ENCODE results near the gene SH3BP4.

SH3BP4 gene

GRCh38 chr2:234945339-234945873 is 6.4 kb upstream of the SH3BP4 start:
- DNase-seq: no peak

DNA sequence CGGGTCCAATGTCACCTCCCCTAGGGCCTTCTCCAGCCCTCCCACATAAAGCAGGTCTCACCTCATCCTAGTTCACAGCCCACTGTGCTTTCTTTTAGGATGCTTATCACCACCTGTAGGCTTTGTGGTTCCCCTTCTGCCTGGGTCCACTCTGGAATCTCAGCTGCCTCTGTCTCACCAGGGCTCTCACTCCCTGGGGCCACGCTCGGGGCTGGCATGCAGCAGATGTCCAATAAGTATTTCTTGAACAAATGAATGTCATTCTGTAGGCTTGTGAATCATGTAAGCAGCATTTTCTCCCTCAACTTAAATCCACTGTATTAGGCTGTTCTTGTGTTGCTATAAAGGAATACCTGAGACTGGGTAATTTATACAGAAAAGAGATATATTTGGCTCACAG is 4.3 kb upstream of the SH3BP4 start:
- no peak for DNase-seq

DNA sequence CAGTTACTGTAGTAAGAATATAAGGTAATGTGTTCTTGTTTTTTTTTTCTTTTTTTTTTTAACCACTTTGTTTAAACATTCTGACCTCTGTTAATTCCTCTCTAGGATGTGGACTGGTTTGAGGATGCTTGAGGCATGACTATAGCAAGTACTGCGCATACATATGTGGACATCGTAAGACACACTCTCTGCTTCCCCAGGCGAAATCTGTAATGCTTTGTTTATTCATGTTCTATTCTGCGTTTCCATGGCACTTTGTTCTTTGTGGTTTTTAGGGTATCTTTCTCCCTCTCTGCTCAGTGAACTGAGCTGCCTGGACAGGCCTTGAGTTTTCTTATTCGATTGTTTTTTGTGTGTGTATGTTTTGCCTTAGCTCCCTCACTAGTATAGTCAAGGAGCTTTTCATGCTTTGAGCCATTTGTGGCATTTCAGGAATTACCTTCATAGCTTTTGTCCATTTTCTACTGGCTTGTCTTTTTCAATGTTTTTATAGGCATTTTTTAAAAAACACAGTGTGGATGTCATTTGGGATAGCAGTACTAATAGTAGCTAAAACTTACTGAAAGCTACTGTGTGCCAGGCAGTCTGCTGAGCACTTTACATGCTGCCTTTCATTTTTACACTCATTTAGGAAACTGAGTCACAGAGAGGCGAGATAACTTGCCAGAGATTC is 1.9 kb upstream of the SH3BP4 start:
- no peak for DNase-seq

DNA sequence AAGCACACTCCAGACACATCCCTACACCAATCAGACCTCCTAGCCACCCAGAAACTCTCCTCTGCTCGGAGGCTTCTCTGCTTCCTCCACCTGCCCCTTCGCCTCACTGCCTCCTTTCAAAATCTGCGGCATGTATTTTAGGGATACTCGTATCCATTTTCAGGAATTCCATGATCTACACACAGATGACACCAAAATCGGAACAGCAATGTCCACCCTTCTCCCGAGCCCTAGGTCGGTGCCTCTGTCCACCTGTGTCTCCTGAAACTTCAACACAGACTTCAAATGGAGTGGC is 1.4 kb upstream of the SH3BP4 start:
- DNase-seq: no peak

DNA sequence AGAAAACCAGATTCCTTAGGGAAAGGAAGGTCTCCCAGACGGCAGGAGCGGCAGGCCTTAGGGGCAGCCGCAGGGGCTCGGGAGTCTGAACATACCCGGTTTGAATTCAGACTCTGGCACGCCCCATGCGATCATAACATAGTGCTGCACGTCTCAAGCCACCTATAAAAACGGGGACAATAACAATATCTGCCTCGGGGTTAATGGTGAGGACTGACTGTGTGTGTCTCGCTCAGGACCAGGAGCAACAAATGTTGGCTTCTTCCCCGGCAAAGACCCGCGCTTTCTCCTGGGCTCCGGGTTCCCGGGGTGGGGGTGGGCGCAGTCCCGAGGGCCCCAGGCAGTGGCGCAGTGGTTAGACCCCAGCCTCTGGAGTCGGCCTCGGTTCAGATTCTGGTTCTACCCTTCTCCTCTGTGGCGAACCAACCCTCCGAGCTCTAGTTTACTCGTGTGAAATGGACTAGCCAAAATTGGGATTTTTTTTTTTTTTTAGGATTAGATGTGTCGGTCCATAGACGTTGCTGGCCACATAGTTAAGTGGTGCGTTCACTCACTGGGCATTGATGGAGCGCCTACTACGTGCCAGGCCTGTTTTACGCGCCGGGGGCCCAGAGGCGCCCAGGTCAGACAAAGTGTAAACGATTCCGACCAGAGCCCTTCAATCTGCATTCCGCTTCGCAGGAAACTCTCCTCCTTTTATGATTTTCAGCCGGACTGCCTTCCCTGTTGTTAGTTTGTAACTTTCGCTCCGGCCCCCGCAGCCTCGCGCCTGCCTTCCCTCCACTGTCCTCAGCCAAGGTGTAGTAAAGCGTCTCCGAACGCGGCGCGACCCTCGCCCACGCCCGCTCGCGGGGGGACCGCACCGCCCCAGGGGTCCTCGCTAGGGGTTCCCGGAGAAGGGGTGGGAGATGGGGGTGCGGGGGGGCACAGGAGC is 820 bp upstream of the SH3BP4 start:
- DNase-seq: peak; percentile 63

DNA sequence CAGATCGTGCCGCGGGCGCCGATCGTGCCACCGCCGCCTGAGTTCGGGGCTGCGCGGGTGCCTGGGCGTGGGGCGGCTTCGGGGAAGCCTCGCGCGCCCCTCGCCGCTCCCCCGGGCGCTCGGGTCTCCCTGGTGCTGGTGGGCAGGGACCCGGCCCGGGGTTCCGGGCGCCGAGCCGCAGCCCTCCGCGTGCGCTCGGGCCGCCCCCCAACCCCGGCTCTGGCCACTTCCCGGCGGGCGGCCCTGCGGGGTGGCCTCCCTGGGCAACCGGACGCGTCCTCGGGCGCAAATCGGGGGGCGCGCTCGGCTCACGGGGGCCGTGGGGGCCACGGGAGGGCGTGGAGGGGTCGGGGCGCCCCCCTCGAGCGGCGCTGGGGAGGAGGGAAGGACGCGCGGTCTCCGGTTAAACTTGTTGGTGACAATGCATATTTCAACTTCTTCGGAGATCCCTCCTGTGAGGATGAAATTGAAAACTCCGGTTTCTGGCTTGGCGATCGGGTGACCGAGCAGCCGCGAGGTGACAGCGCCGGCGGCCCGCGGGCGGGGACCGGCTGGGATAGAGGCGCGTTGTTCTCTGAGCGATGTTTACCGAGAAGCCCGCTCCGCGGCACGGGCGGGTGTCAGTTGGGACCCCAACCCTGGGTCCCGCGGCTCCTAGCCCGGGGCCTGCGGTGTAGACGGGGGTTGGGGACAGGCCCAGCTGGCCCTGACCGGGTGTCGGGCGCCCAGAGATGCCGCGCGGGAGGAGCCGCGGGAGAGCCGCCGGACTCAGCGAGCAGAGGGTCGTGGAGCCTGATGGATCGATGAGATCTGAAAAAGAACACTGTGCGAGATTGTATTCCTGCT is 676 bp downstream of the SH3BP4 start:
- peak; percentile 74 for DNase-seq

DNA sequence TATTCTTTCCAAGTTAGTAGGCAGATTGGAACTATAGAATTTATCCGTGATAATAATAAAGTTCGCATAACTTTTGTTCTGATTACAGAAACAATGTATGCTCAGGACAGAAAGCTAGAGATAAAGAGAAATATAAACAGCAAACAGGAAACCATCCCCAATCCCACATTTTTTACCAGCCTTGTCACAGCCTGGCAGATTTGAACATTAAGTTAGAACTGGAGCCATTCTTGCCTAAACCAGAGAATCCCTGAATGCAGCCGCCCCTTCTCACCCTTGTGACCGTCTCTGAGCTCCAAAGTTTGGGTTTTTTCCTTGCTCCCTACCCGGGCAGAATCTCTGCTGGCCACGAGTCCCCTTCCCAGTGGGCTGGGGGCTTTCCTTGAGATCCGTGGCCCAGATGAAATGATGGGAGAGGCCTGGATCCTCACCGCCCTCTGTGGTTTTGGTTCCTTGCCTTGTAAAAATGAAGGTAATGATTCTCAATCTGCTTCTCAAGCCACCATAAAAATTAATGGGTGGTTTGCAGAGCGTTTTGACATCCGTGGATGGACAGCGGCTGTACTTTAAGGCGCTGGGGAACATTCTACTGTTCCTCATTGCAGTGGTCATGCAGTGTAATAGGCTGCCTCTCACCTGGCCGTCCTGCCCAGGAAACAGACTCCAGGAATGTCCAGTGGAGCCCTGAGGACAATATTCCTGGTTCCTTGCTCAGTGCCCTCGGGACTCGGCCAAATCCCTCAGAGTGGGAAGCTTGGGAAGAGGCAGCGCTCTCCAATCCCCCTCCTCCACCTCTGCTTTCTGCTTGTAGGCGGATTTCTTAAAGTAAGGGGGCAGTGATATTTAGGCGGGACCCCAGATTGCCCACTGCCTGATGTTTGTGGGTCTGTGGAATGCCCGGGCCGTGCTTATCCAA is 1.6 kb downstream of the SH3BP4 start:
- no peak for DNase-seq

- DNase-seq: no peak
Observed at GRCh38 chr2:234954551-234954992, 2.8 kb downstream of the SH3BP4 start.

- no peak for DNase-seq
Observed at GRCh38 chr2:234955091-234955591, 3.3 kb downstream of the SH3BP4 start.

DNA sequence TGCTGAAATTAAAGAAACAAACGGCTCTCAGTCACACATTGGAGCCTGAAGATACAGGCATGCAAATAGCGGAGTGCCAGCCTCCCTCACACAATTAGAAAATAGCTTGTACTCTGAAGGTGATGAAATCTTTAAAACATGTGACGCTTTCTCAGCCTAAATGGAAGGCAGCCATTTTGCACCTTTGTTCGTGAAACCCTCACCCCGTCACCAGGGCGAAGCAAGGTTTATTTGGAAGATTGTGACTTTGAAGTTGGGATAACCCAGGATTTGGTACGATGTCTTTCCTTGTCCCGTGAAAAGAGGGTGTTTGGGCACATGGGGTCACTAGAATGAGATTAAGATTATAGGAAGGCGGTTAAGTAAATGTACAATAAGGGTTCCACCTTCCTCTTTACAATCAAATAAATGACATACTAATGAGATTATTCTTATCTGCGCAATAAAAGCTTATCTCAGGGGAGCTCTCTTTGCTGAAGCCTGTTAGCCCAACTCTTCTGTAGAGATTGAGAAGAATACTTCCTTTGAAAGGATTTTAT is 4.2 kb downstream of the SH3BP4 start:
- no peak for DNase-seq

- DNase-seq: no peak
Observed at GRCh38 chr2:234957834-234958135, 6.0 kb downstream of the SH3BP4 start.

GRCh38 chr2:234958311-234958710 is 6.5 kb downstream of the SH3BP4 start:
- no peak for DNase-seq

- DNase-seq: no peak
Observed at GRCh38 chr2:234958746-234959395, 7.1 kb downstream of the SH3BP4 start.

- DNase-seq: no peak
Observed at GRCh38 chr2:234960175-234961088, 8.6 kb downstream of the SH3BP4 start.

- no peak for DNase-seq
Observed at GRCh38 chr2:234961784-234962183, 10.0 kb downstream of the SH3BP4 start.

- DNase-seq: no peak
Observed at GRCh38 chr2:234963773-234964615, 12.2 kb downstream of the SH3BP4 start.

DNA sequence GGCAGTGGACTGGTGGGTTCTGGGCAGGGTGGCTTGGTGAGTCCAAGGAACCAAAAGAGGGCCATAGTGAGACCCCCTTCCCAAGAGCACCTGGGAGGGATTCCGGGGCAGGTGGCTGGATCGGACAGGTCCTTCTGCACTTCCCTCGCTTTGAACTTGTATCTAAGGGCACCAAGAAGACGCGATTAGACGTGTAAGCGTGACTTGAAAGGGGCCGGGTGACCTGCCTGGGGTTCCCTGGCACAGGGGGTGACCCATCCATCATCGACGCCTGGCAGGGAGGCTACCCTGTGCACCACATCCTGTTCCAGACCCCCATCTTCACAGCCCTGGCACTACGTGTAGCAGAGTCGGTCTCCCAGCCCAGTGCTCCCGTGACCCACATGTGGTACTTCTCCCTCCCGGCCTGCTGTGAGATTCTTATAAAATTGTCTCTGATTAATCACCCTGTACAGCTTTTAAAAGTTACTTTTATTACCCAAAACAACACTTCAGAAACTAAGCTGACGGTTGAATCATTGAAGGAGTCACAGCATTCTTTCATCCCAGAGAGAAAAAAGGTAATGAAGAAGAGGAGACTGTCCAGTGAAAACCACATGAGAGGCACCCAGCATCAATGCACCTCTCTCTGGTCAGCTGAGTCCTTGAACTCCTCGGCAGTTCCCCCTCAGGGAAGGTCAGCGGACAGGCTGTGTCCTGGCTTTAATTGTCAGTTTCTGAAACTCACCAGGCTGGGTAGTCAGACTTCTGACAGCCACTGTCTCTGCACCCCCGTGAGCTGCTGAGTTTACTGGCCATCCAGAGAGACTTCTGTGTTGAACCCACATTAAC is 13.0 kb downstream of the SH3BP4 start:
- DNase-seq: no peak

- DNase-seq: no peak
Observed at GRCh38 chr2:234966340-234966739, 14.5 kb downstream of the SH3BP4 start.
